CD4-positive, alpha-beta T cell treated with Interferon alpha-2 for 1 hour (primary cell): Measurements from ENCODE around the gene SARNP.

ENCODE experiments used
- DNase-seq, 2 donors: peaks; one replicate each; pipeline ENCODE4 v3.0.0-alpha.2; 2020 to 2022

SARNP gene

DNA sequence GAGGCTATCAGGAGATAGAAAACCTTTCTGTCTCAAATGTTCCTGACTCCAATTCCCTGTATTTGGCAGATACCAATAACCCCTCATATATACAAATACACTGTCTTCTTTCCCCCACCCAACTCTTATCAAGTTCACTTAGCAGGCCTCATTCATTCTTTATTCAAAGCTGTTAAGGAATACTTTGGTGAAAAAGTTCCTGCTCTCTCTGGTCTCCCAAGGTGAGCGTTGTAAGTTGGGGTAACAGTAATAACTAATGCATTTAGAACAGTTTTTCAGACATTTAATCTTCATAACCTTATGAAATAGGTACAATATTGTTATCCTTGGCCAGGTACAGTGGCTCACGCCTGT, 78.5 kb downstream of the SARNP start:
- no peak for DNase-seq

DNA sequence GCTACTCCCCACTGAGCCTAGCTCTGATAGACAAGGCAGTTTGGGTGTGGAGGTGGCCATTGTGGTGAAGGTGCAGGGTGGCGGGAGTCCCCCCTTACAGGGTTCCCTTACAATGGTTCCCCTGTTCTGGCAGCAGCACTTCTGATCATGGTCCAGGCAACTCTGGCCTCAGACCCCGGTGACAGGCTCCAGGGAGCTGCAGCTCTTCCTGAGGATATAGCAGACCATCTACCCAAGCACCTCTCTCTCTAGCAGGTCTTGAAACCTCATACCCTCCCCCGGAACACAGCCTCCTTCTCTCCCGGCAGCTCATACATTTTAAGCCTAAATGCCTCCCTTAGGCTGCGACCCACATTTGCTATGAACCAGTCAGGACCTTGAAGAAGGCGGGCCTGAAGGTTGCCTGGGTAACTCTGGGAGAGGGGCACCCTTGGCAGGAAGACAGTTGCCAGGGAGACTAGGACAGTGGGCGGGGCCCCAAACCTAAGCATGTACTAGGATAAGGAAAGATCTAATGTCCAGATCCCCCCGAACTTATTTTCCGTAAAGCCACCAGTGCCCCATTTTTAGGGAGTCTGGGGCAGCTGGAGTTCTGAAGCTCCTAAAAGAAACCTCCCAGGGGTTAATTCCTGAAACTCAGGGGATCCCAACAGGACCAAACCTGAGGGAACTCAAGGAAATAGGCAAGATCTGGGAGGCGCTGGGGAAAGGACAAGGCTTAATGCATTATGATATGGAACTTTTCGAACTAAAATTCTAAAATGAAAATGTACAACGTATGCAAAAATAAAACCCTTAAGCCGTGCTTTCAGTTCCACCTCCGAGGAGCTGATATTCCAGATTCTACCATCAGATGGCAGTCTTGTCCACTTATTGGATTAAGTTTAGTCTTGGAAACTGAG, 79.2 kb downstream of the SARNP start:
- DNase-seq, result peak; percentile 76 to 91

DNA sequence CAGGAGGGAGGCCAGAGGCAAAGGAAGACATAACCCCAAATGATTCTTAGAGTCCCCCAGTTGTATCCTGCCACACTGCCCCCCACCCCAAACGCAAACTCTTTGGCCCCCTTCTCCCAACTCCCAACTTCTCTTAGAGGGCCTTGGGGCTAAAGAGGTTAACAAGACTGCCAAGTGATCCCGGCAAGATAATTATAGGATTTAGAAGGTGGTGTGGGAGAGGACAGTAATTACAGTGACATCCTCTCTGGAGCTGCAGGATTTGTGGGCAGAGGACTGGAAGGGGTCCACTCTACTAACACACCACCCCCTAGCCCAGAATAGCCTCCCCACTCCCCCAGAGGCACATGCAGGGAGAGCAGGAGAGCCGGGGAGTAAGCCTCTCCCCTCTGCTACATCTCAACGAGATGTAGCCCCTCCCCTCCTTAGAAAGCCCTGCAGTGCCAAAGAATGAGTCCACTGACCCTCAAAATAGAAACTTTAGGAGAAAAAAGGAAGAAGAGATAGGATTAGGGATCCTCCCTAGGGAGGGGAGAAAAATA, 79.9 kb downstream of the SARNP start:
- no peak for DNase-seq

DNA sequence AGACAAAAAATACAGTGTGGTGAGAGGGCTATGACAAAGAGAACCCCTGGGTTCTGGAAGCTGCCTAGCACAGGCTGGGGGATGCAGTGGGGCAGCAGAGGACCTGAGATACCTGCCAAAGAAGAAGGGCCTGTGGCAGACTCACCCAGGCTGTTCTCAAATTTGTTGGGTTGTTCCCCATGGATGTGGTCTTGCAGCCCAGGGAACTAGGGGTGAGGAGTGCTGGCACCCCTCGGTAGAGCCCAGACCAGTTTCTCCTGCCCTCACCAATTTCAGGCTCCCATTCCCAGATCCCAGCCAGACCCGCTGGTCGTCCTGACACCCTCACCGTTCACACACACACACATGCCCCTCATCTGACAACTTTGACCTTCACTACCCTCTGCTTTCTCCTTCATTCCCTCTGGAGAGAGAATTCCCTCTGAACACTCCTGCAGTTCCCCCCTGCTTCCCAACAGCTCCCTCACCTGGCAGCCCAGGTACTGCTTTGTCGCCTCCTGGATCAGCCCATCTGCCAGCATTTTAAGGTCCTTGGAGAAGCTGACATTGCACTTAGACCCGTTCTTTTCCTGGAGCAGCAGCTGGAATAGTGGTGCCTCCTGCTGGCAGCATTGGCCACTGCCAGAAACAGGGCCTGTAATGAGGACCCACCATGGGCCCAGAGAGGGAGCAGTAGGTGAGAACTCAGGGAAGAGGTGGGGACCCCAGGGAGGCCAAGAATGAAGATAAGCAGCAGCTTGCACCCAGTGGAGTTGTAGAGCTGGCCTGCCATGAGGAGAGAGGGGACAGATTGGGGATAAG, 80.5 kb downstream of the SARNP start:
- peak; percentile 61 to 71 for DNase-seq

DNA sequence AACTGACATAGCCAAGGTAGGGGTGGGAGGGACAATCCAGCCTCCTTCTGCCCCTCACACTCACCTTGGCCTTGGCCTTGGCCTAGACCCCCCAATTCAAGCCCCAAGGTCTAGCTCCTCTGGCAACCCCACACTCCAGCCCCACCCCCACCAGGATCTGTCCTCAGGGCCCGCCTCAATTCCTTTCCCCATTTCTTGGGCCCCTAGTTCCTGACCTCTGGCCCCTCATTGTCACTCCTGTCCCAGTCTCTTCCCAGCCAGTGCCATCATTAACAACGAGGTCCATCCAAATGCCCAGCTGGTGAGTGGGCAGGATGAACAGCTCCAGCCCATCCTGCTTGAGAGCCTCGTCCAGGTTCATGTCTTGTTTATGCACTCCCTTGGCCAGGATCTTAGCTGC, 81.4 kb downstream of the SARNP start:
- no peak for DNase-seq

DNA sequence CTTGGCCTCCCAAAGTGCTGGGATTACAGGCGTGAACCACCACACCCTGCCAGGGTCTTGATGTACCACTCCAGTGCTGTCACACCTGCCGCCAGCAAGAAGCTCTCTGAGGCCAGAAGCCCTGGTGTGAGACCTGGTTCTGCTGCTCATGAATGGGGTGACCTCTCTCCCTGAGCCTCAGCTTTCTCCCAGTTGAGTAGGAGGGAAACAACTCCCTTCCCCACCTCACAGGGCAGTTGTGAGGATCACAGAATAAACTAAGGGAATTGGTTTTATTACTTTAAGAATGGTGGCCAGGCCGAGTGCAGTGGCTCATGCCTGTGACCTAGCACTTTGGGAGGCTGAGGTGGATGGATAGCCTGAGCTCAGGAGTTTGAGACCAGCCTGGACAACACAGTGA, 82.9 kb downstream of the SARNP start:
- no peak for DNase-seq

DNA sequence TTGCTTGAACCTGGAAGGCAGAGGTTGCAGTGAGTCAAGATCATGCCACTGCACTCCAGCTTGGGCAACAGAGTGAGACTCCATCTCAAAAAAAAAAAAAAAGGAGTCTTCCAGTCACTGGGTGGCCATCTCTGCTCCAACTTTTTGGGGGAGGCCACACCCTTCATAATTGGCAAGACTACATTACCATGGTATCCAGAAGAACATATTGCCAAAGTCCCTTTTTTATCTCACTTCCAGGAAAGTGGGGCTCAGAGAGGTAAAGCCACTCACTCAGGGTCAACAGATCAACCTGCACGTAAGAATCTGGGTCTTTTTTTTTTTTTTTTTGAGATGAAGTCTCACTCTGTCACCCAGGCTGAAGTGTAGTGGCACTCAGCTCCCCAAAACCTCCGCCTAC, 83.7 kb downstream of the SARNP start:
- no peak for DNase-seq

DNA sequence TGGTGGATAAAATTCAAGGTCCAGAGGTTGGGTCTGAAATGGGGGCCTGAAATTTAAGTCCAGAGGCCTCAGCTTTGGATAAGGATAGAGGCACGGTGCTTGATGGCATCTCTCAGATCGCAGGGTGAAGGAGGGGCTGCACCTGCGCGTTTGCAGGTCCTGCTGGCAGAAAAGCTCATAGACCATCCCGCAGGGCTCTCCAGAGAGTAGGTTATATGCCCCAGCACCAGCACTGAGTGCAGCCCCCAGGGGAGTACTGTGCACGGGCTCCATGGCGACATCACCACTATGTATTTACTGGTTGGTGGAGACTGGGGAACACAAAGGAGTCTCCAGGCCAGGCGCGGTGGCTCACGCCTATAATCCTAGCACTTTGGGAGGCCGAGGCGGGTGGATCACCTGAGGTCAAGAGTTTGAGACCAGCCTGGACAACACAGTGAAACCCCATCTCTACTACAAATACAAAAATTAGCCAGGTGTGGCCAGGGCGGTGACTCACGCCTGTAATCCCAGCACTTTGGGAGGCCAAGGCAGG, 84.4 kb downstream of the SARNP start:
- no peak for DNase-seq

DNA sequence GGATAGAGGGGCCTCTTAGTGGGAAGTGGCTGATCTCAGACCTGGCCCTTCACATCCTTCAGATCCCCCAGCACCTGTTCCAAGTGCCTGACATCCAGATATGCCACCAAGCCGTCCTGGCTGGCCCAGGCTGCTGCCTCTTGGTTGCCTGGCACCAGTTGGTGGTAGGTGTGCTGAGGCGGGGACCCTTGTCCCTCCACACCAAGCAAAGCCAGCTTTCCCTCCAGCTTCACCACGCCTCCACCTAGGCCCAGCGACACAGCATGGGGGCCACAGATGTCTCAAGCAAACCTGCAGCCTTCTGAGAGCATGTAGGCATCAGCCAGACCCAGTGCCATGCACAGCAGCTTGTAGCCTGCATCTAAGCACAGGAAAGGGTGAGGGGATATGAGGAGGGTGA, 85.2 kb downstream of the SARNP start:
- no peak for DNase-seq

DNA sequence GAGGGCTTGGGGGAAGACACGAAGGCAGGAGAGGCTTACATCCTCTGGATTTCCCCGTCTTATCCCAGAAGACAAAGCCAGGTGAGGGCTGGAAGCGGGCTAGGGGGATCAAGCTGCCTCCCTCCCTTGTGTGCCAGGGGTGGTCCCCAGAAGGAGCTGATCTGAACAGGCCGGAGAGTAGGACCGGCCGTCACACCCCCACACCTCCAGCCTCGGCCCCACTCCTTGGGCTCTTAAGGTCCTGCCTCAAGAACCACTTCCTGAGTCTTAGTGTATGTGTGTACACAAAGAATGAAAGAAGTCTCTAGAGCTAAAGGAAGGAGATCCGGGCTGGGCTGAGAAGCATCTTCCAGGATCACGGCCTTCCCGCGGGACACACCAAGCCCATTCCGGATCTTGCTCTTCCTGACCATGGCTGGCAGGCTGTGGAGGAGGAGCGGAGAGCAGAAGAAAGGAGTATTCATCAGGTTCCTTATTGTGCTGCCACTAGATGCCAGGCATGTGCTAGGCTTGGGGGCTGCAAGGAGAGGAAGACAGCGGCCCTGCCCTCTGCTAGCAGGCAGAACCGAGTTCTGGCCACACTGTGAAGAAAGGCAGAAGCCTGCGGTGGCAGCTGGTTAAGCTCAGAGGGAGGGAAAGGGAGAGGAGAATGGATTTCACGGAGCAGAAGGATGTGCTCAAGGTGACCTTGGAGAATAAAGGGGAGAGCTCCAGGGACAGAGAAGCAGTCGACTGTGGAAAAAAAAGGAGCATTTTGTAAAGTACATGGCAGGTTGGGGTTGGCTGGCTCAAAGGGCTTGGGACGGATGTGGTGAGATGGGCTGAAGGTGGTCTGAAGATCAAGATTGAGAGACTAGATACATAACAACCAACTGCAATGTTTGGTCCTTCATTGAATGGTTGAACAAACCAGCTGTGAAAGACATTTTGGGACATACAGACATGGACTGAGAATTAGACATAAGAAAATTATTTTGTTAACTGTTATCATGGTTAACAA, 87.4 kb downstream of the SARNP start:
- peak; percentile 38 to 45 for DNase-seq

DNA sequence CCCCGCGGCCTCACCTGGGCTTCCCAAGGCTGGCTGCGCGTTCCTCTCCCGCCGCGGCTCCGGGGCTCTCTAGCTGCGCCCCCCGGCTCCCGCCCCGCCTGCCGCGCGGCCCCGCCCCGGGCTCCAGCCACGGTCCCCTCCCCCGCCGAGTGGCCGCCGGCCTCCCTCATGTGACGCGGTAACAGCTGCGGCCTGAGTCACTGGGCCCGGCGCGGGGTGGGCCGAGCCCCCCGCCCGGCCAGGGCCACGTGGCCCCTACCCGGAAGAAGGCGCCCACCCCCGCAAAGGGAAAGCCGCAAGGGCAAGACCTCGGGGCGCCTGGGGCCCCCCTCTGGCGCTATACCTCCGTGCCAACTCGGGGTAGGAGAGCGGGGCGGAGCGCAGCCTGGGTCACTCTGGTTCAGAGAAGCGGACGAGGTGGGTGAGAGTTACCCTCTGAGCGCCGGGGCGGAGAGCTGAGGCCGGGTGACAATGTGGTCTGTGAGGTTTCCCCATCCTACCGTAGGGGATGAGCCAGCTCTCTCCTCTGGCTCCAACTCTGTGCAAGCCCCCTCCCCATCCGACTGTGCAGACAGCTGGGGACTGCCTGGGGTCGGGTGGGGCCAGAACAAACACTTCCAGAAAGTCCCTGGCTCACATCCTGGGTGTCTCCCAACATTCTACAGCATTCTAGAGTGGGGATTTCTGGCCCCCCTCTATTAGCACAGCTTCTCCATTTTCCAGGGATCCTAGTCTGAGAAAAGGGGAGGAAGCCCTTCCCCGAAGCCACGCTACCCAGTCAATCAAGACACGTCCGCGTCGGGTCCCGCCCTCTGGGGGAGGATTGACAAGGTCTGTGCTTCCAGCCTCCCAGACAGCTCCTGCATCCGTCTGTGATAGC, 88.3 kb downstream of the SARNP start, which contains the start of gene CD63:
Gene CD63, minus strand, starts transcription at position 71 of the 880 bp plus-strand sequence. CDS start 668 bp downstream, outside the sequence.
- peak; percentile 69 to 71 for DNase-seq

DNA sequence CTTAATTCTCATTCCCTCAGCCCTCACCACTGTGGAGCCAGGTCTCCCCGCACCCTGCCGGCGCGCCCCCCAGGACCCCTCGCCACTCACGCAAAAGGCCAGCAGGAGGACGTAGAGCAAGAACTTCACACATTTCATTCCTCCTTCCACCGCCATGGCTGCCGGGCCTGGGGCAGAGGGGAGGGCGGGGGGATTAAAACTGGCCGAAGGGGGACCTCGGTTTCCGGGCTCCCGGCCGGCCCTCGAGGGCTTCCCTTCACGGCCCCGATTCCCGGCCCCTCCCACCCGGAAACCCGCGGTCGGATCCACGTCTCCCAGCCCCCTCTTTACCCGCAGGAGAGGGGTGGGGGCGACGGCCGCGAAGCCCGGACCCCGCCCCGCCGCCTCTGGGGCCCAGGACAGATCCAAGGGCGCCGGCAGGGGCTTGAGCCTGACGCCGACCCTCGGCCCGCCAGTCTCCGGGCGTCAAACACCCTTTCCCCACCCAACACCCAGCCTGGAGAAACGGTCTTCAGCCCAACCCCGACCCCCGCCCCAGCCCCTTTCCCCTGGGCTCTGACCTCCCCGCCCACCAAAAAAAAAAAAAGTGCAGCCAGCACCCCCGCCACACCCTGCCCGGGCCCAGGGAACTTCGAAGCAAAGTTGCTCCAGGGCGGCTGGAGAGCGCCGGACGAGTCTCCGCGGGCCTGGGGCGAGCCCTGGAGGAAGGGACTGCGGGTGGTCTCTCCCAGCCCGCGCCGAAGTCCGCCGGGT, 89.2 kb downstream of the SARNP start:
- DNase-seq, result peak in 1 of 2 donors; percentile 35

DNA sequence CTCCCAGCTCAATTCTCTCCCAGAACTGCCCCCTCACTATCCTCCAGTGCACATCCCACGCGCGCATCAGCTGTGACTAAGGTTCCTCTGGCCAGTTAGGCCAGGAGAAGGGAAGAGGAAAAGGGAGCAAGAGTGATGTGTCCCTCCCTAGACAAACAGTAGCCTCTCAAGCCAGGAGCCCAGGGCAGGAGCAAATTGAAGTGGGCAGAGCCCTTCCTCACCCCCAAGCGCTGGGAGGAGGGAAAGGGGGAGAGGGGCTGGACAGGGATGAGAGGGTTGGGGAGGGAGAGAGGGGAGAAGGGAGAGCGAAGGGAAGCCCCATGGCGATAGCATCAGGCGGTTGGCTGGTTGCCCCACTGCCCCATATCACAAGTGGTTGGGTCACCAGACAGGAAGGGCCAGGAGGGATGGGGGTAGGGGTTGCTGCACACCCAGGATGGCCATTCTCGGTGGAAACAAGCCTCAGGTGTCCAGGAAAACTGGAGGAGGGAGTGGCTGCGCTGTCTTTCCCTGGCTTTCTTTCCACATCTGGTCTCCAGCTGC, 89.8 kb downstream of the SARNP start:
- no peak for DNase-seq

DNA sequence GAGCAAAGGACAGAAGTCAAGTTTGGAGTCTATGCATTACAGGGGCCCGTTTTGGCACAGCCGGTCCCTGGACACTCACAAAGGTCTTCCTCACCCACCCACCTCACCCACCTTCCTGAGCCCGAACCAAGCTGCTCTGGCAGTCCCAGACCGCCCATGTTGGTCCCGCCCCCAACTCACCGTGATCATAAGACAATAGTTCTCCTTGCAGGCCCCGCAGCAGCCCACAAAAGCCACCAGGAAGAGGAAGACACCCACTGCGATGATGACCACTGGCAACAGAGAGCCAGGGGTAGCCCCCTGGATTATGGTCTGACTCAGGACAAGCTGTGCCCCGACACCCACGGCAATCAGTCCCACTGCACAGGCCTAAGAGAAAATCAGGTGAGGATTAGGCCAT, 90.6 kb downstream of the SARNP start:
- no peak for DNase-seq

DNA sequence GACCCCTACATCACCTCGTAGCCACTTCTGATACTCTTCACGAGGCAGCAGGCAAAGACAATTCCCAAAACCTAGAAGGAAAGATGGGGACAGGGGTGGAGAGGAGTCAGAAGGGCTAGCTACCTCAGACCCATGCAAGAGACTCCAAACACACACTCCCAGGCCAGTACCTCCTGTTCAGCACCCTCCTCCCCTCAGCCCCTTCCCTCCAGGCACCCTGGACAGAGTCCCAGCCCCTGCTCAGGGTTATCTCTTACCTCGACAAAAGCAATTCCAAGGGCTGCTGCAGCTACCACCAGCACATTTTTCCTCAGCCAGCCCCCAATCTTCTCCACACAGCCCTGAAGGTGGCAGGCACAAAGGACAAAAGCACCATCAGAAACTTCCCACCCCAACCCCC, 92.0 kb downstream of the SARNP start:
- no peak for DNase-seq

DNA sequence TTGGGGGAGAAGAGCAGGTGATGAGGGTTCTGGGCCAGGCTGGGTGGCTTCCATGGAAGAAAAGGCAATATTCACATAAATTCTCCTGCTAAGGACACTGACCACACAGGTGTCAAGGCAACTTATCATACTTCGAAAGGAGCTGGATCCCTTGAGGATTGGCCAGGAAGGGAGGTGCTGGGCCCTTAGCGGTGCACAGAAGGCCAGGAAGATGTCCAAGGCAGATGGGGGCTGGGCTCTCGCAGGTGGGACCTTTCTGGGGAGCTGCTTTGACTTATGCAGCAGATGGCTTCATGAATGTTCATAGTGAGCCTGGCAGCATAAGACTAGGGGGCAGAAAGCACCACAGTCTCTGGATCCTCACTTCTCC, 92.6 kb downstream of the SARNP start:
- DNase-seq, result no peak

DNA sequence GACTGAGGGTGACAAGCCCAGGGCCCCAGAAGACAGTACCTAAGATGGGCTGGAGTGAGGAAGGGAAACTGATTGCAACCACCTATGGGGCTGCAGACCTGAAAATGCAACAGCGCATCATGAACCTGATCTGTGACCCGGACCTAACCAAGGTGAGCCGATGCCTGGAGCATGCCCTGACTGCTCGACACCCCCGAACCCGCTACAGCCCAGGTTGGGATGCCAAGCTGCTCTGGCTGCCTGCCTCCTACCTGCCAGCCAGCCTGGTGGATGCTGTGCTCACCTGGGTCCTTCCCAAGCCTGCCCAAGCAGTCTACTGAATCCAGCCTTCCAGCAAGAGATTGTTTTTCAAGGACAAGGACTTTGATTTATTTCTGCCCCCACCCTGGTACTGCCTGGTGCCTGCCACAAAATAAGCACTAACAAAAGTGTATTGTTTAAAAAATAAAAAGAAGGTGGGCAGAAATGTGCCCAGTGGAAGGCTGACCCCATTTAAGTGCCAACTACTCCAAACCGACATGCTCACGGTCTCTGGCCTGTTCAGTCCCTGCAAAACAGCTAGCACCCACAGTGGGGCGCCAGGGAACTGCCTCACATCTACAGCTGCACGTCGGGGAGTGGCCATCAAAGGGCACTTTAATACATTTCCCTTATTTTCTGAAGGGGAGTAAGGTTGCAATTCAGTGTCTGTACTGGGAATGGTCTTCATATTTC, 93.1 kb downstream of the SARNP start:
- peak; percentile 73 to 78 for DNase-seq

DNA sequence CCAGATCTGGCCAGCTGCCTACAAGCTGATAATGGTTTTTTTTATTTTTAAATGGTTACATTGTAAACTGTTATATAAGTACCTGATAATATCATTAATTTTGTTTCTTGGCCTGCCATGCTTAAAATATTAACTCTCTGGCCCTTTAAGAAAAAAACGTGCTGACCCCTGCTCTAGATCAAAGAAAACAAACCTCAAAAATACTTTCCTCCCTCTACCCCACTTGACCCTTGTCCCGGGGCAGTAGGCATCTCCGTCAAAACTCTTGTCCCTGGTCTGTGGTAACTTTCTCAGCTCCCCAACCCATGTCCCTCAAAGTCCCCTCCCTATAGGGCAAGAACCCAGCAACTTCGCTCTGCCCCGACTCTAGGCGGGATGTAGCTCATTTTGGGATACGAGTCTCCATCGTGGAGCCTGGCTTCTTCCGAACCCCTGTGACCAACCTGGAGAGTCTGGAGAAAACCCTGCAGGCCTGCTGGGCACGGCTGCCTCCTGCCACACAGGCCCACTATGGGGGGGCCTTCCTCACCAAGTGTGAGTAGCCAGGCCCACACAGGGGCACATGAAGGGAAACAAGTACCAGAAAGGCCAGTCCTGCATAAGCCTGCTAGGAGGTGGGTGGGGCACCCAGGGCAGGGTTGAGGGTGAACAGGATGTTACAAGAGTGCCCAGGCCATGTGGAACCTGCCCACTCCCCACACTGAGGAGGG, 93.9 kb downstream of the SARNP start:
- DNase-seq, result no peak

DNA sequence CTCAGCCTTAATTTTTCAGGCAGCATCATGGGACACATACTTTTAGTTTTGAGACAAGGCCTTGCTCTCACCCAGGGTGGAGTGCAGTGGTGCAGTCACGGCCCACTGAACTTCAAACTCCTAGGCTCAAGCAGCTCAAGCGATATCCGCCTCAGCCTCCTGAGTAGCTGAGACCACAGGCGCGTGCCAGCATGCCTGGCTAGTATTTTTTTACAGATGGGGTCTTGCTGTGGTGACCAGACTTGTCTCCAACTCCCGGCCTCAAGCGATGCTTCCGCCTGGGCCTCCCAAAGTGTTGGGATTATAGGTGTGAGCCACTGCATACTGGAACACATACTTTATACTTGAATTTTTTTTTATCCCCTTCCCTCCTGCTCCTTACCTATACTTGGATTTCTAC, 94.6 kb downstream of the SARNP start:
- no peak for DNase-seq
